MV-4-11 (cell line): Measurements from ENCODE around the gene ZNF627.
A peak's percentile ranks its signal among the peaks of the same experiment; 100 is the strongest.
"Not testable (repeated sequence)": the region's sequence is repeated elsewhere in the genome, so short reads cannot be mapped to it uniquely, and the experiment has no call there.

Experiments used
- DNase-seq: peaks from one replicate; lab custom pipeline; 2025; lab: John Stamatoyannopoulos, UW

The ZNF627 gene

DNA sequence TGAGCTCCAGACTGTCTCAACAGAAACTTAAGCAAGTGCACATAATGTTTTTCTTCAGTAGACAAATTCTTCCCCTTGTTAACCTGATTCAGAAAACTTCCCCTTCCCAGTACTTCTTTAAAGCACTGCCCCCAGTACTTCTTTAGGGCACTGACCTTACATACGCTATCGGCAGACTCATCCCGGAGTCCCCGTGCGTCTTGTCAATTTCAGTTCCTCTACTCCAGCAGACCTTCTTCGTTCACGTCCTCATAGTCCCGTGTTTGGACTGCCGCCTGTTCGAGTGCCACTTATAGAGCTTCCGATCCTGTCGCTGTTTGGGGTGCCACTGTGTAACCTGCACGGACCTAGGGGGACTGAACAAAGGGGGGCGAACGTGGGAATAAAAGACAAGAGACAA is 29.0 kb downstream of the ZNF627 start:
- peak; percentile 90 for DNase-seq

DNA sequence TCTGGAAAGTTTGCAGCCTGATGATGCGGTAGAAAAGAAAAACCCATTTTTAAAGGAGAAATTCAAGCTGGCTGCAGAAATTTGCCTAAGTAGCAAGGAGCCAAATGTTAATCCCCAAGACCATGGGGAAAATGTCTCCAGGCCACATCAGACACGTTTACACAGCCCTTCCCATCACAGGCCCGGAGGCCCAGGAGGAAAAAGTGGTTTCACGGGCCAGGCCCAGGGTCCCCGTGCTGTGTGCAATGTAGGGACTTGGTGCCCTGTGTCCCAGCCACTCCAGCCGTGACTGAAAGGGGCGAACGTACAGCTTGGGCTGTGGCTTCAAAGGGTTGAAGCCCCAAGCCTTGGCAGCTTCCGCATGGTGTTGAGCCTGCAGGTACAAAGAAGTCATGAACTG is 35.9 kb downstream of the ZNF627 start:
- no peak for DNase-seq

- DNase-seq = not testable (repeated sequence)
Measured at GRCh38 chr19:11634018-11634662, 36.9 kb downstream of the ZNF627 start.

DNA sequence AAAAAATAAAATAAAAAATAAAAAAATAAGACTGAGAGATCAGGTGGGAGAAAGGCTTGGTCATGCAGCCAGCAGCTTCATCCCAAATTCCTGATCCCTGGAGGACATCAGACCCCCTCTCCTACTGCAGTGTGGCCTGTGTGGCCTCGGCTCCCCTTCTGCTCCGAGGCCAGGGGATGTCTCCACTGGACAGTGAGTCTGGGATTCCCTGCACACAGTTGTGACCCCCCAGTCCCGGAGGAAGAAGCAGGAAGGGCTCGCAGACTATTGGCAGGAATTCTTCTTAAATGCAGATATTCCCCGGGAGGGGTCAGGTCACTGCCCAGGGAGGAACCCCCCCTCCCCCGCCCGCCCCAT is 41.9 kb downstream of the ZNF627 start:
- no peak for DNase-seq

- DNase-seq = peak; percentile 90
Measured at GRCh38 chr19:11639602-11640471, 42.6 kb downstream of the ZNF627 start.

DNA sequence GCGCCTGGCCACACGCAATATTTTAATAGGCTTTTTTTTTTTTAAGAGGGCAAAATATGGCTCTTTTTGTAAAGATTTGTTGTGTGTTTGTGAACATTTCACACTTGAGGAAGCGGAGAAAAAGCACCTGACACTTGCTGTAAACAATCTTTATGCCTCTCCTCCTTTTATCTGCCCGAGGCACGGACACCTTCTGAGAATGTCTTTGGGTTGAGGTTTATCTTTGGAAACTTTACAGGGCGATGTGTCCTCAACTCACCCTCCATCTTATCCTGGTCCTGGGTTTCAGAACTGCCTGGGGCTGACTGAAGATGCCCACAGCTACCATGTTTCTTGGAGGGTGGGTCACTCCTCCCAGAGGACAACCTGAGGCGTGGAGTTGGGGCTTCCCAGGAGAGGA is 44.0 kb downstream of the ZNF627 start:
- no peak for DNase-seq

DNA sequence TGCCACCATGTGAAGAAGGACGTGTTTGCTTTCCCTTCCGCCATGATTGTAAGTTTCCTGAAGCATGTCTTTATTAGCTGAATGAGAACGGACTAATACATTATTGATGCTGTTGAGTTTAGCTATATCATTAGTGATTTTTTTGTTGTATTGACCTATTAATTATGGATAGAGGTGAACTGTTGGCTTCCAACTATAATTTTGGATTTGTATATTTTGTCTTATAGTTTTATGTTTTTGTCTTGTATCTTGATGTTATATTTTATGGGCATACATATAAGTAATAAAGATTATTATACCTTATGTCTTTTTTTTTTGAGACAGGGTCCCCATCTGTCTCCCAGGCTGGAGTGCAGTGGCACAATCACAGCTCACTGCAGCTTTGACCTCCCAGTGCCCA is 45.6 kb downstream of the ZNF627 start:
- no peak for DNase-seq

DNA sequence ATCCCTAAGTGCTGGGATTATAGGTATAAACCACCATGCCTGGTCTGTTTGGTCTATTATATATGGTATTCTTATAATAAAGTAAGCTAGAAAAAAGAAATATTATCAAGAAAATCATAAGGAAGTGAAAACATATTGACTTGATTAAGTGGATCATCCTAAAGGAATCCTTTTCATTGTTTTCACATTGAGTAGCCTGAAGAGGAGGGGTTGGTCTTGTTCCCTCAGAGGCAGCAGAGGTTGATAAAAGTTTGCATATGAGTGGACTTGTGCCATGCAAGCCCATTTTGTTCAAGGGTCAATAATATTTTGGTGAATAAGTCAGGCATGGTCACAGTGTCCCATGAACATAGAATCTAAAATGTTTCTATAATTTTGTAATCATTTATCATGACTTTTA is 52.7 kb downstream of the ZNF627 start:
- no peak for DNase-seq

GRCh38 chr19:11651062-11651461 is 53.8 kb downstream of the ZNF627 start:
- DNase-seq = no peak

DNA sequence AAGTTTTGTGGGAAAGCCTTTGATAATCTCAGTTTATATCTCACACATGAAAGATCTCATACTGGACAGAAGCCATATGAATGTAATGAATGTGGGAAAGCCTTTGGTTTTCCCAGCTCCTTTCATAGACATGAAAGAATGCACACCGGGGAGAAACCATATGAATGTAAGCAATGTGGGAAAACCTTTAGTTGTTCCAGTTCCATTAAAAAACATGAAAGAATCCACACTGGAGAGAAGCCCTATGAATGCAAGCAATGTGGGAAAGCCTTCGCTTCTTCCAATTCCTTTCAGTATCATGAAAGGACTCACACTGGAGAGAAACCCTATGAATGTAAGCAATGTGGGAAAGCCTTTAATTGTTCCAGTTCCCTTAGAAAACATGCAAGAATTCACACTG is 54.8 kb downstream of the ZNF627 start:
- DNase-seq = no peak

GRCh38 chr19:11652492-11652891 is 55.2 kb downstream of the ZNF627 start:
- DNase-seq = no peak

- peak; percentile 41 for DNase-seq
Measured at GRCh38 chr19:11656535-11656934, 59.3 kb downstream of the ZNF627 start.

GRCh38 chr19:11657307-11657706 is 60.0 kb downstream of the ZNF627 start:
- DNase-seq = no peak

- DNase-seq = no peak
Measured at GRCh38 chr19:11658970-11659369, 61.7 kb downstream of the ZNF627 start.

GRCh38 chr19:11659612-11660011 is 62.3 kb downstream of the ZNF627 start:
- no peak for DNase-seq

DNA sequence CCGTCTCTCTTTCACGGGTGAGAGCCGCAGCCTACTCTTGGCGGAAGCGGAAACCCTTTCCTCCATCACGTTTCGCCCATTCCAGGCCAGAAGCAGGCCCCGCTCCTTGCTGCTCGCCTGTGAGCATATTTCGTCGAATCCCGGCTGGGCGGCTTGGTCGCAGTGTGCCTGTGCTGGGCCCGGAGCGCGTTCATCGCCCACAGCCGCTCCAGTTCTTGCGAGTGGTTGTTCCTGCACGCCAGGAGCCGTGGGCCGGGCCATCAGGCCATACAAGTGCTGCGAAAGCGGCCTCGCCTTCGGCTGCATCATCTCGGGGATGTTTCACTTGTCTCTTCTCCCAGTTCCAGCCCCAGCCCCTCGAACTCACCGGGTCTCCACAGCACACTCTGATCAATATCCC is 65.0 kb downstream of the ZNF627 start:
- DNase-seq = no peak

DNA sequence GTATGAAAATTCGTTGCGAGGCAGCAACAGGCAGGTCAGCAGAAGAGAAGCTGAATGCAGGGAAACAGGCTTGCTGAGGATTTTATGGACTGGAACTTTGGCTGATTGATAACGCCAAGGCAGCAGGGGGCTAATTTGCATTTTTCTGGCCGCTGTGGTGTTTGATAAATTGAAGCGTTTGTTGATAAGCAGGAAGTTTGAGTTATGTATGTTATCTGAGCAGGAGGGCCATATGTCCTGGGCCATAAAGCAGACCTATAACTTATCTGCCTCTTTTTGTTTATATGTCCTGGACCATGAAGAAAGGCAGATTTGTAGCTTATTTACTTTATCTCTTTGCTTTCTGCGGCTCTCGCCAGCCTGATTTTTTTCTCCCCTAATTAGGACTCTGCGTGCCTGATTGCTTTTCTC is 65.9 kb downstream of the ZNF627 start:
- DNase-seq = no peak
